Mucosa of gallbladder (tissue), 1 donor: ENCODE data around the gene GRIFIN. TPM values are rescaled to one million over a fixed set of nuclear protein-coding genes. Genes with fewer than 3 reads are reported as not detected.
"Not testable (repeated sequence)": the region's sequence is repeated elsewhere in the genome, so short reads cannot be mapped to it uniquely, and the experiment has no call there.

Source experiments
- DNase-seq: peaks from one replicate; pipeline ENCODE4 v3.0.0-alpha.2; 2020; ENCODE audit warnings: low spot score
- total RNA-seq: library from RNA; stranded (reverse); gene quantifications from one replicate; pipeline ENCODE4 v1.2.1, GENCODE V29; 2021
- donor health status: DM: no; HTN: no; CAD: no.

The GRIFIN gene
- total RNA-seq, 1 donor from 2014 or later: not detected

GRCh38 chr7:2478399-2478785 lies 2.2 kb upstream of the GRIFIN start:
- DNase-seq: peak; percentile 53

GRCh38 chr7:2477447-2478398 lies 1.5 kb upstream of the GRIFIN start:
- peak; percentile 54 for DNase-seq

- no peak for DNase-seq
Observed at GRCh38 chr7:2476776-2477446, 713 bp upstream of the GRIFIN start.

GRCh38 chr7:2475678-2476015 lies 551 bp downstream of the GRIFIN start:
- no peak for DNase-seq

GRCh38 chr7:2474813-2475677 lies 1.2 kb downstream of the GRIFIN start:
- DNase-seq: no peak

- DNase-seq: no peak
Observed at GRCh38 chr7:2474224-2474623, 2.0 kb downstream of the GRIFIN start.

GRCh38 chr7:2473496-2474180 lies 2.6 kb downstream of the GRIFIN start:
- DNase-seq: no peak

GRCh38 chr7:2472739-2473138 lies 3.5 kb downstream of the GRIFIN start:
- DNase-seq: no peak

- no peak for DNase-seq
Observed at GRCh38 chr7:2471396-2471795, 4.8 kb downstream of the GRIFIN start.

GRCh38 chr7:2471022-2471329 lies 5.2 kb downstream of the GRIFIN start:
- no peak for DNase-seq

- DNase-seq: no peak
Observed at GRCh38 chr7:2470204-2471021, 5.8 kb downstream of the GRIFIN start.

GRCh38 chr7:2469460-2470203 lies 6.6 kb downstream of the GRIFIN start:
- DNase-seq: not testable (repeated sequence)

GRCh38 chr7:2468227-2468626 lies 8.0 kb downstream of the GRIFIN start:
- DNase-seq: no peak

GRCh38 chr7:2466675-2467074 lies 9.5 kb downstream of the GRIFIN start:
- no peak for DNase-seq

- DNase-seq: no peak
Observed at GRCh38 chr7:2465928-2466327, 10.3 kb downstream of the GRIFIN start.

GRCh38 chr7:2462731-2463130 lies 13.5 kb downstream of the GRIFIN start:
- no peak for DNase-seq

- DNase-seq: no peak
Observed at GRCh38 chr7:2461268-2462026, 14.8 kb downstream of the GRIFIN start.

GRCh38 chr7:2460641-2461040 lies 15.6 kb downstream of the GRIFIN start:
- no peak for DNase-seq

- no peak for DNase-seq
Observed at GRCh38 chr7:2460188-2460587, 16.0 kb downstream of the GRIFIN start.
